ENCODE measurements around the gene CD36. TPM values are rescaled to one million over a fixed set of nuclear protein-coding genes. Genes with fewer than 3 reads are reported as not detected.

The CD36 gene
- total RNA-seq, 1 experiment from 2014 or later, result 0.28 TPM

DNA sequence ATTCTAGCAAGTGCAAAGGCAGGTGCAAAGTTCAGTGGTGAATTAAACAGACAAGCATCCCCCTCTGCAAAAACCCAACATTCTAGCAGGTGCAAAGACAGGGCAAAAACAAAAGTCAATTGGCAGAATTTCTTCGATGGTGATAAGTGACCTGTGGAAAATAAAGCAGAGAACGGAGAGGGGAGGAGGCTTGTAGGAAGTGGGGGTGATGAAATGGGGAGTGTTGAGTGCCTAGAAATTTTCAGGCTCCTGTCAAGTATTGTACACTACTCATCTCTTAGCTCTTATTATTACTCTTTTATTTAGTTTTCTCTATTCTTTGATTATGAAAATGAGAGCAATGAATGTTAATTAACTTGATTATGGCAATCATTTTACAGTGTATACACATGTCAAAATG is 2.4 kb upstream of the CD36 start:
- Mint-ChIP-seq H3K4me3 (no peak overlapping the region), H3K27ac (no peak overlapping the region; a peak in 1 of 7 replicates), H3K4me1 (0 out of 4 replicates have a peak, but pooled peaks cover 0 to 4% of the 10 kb centered on the region in 2 experiments), H3K9me3 (no peaks in the 10 kb centered on the region), H3K27me3 (ENCODE audit: low read depth) (no peaks in the 10 kb centered on the region), H3K36me3 (ENCODE audit: insufficient read depth in 1 of 3, low read depth in 3 of 3) (no peaks in the 10 kb centered on the region)
- H3K9me3 ChIP-seq (ENCODE audit: control insufficient read depth, low read depth, low read length), result no peaks in the 10 kb centered on the region
- H4K20me1 ChIP-seq (ENCODE audit: control insufficient read depth, insufficient read depth, insufficient read length), result no peaks in the 10 kb centered on the region
- H3T11ph ChIP-seq (ENCODE audit: low read length), result no peak overlapping the region
- H2BK5ac ChIP-seq (ENCODE audit: insufficient read length, low read length), result no peak overlapping the region
- no peak overlapping the region for H2AFZ ChIP-seq (ENCODE audit: low read length)
- H3K4ac ChIP-seq (ENCODE audit: low read depth, low read length), result no peak overlapping the region
- DNase-seq, result no peak
- no peak overlapping the region for H3K14ac ChIP-seq (ENCODE audit: insufficient read depth, low read length)
- no peaks in the 10 kb centered on the region for H3K4me1 ChIP-seq (ENCODE audit: insufficient read depth, low read length)
- H3K9ac ChIP-seq (ENCODE audit: extremely low read depth, insufficient read length, low read length), result no peak overlapping the region
- H3K79me2 ChIP-seq (ENCODE audit: insufficient read depth, low read length), result no peaks in the 10 kb centered on the region
- no peak overlapping the region for H3K27ac ChIP-seq (ENCODE audit: insufficient read length, low read depth, low read length)
- no peak overlapping the region for H4K8ac ChIP-seq (replicated peaks; ENCODE audit: insufficient read length, low read depth, low read length)
- no peak overlapping the region for H3K23ac ChIP-seq (ENCODE audit: insufficient read length, low read depth, low read length)
- H2BK15ac ChIP-seq (ENCODE audit: low read depth, low read length), result no peak overlapping the region
- no peaks in the 10 kb centered on the region for H3K27me3 ChIP-seq (ENCODE audit: insufficient read depth, low read length)
- H3K4me2 ChIP-seq (ENCODE audit: insufficient read depth, insufficient read length, low read length), result no peak overlapping the region
- WGBS (ENCODE audit: extremely low coverage, insufficient read length, low lambda C conversion rate), result no CpG with 5 or more reads among the region's 2 CpGs
- H3K79me1 ChIP-seq (ENCODE audit: insufficient read depth, low read depth, low read length, poor library complexity, severe bottlenecking), result no peaks in the 10 kb centered on the region
- no peak overlapping the region for H3K18ac ChIP-seq (ENCODE audit: insufficient read length, low read depth, low read length)
- H4K5ac ChIP-seq (ENCODE audit: insufficient read length, low read depth, low read length), result no peak overlapping the region
- no peak overlapping the region for H2BK120ac ChIP-seq (ENCODE audit: low read depth, low read length, poor library complexity, severe bottlenecking)
- H2BK12ac ChIP-seq (ENCODE audit: insufficient read length, low read depth, low read length), result no peak overlapping the region
- no peak overlapping the region for H2BK20ac ChIP-seq (ENCODE audit: low read depth, low read length, poor library complexity, severe bottlenecking)
- no peak overlapping the region for H2AK5ac ChIP-seq (ENCODE audit: insufficient read length, low read length)
- H3K23me2 ChIP-seq (ENCODE audit: insufficient read length, low read depth, low read length, poor library complexity, severe bottlenecking), result no peaks in the 10 kb centered on the region
- no peak overlapping the region for H4K91ac ChIP-seq (ENCODE audit: insufficient read length, low read depth, low read length)
- no peak overlapping the region for H3K56ac ChIP-seq (ENCODE audit: insufficient read length, low read depth, low read length)
- TF ChIP-seq CTCF (conservative IDR thresholded peaks at IDR 0.05), result no peak

Data from H9 (cell line).